Keratinocyte (primary cell): ENCODE results near the gene FBXL14. TPM values are rescaled to one million over a fixed set of nuclear protein-coding genes. Genes with fewer than 3 reads are reported as not detected.

ENCODE experiments used
- DNase-seq: peaks from one replicate; pipeline ENCODE4 v3.0.0-alpha.2; 2011; ENCODE audit warnings: low read depth, missing footprints, low spot score
- FAIRE-seq: peaks from 2 replicates; lab custom pipeline; 2011; peaks lifted over from hg19 to GRCh38; lab: Jason Lieb, UNC
- H2AFZ ChIP-seq: 2 replicates; pipeline ENCODE4 v1.6.0; 2012; ENCODE audit warnings: low read length, control low read depth, inconsistent platforms; ENCODE audit not compliant: control insufficient read depth
- H3K27ac ChIP-seq: 2 replicates; pipeline ENCODE4 v1.5.1; 2011; ENCODE audit warnings: low read length; ENCODE audit not compliant: control insufficient read depth, insufficient read depth
- H3K27me3 ChIP-seq: 3 replicates; pipeline ENCODE4 v1.6.0; 2011; ENCODE audit warnings: low read length; ENCODE audit not compliant: control insufficient read depth, insufficient read depth; ENCODE audit errors: extremely low read depth
- H3K36me3 ChIP-seq, 2 experiments: 2 replicates in 1 of 2; 3 replicates in 1 of 2; pipeline ENCODE4 v1.5.1; 2011; ENCODE audit warnings: low read length in 2 of 2, mild to moderate bottlenecking in 1 of 2; ENCODE audit not compliant: control insufficient read depth in 2 of 2, insufficient read depth in 2 of 2; ENCODE audit errors: extremely low read depth in 1 of 2
- H3K4me1 ChIP-seq: 3 replicates; pipeline ENCODE4 v1.5.1; 2011; ENCODE audit warnings: low read length; ENCODE audit not compliant: control insufficient read depth, insufficient read depth; ENCODE audit errors: extremely low read depth
- H3K4me2 ChIP-seq: 3 replicates; pipeline ENCODE4 v1.6.0; 2011; ENCODE audit warnings: low read depth, low read length; ENCODE audit not compliant: control insufficient read depth, insufficient read depth; ENCODE audit errors: extremely low read depth
- H3K4me3 ChIP-seq, 3 experiments: fragments of 200-600 bp in 1 of 3; sonication (generic) in 1 of 3; 2 replicates in 2 of 3; 3 replicates in 1 of 3; pipeline ENCODE4 v1.5.1; 2011 to 2016; ENCODE audit warnings: low read length in 3 of 3, mild to moderate bottlenecking in 3 of 3, control low read depth in 2 of 3, inconsistent platforms in 1 of 3, low read depth in 1 of 3, mixed read lengths in 1 of 3, mixed run types in 1 of 3, moderate library complexity in 1 of 3; ENCODE audit not compliant: control insufficient read depth in 2 of 3, insufficient read depth in 2 of 3; ENCODE audit errors: extremely low read depth in 1 of 3
- H3K79me2 ChIP-seq: 2 replicates; pipeline ENCODE4 v1.6.0; 2012; ENCODE audit warnings: low read length; ENCODE audit not compliant: control insufficient read depth, insufficient read depth
- H3K9ac ChIP-seq: 3 replicates; pipeline ENCODE4 v1.6.0; 2011; ENCODE audit warnings: low read length; ENCODE audit not compliant: control insufficient read depth, insufficient read depth; ENCODE audit errors: extremely low read depth
- H3K9me1 ChIP-seq: 3 replicates; pipeline ENCODE4 v1.6.0; 2011; ENCODE audit warnings: low read length; ENCODE audit not compliant: control insufficient read depth, insufficient read depth; ENCODE audit errors: extremely low read depth
- H3K9me3 ChIP-seq: 2 replicates; pipeline ENCODE4 v1.5.1; 2012; ENCODE audit warnings: low read depth, low read length; ENCODE audit not compliant: control insufficient read depth
- H4K20me1 ChIP-seq: 3 replicates; pipeline ENCODE4 v1.6.0; 2011; ENCODE audit warnings: low read length; ENCODE audit not compliant: control insufficient read depth, insufficient read depth; ENCODE audit errors: extremely low read depth
- CTCF ChIP-seq, 3 experiments: IDR thresholded peaks in 1 of 3; conservative IDR thresholded peaks in 1 of 3; optimal IDR thresholded peaks in 1 of 3; 2 replicates in 2 of 3; 3 replicates in 1 of 3; pipeline versions ENCODE3 to v1.5.1; 2011; ENCODE audit warnings: low read length in 3 of 3, mild to moderate bottlenecking in 3 of 3, moderate library complexity in 2 of 3, control low read depth in 1 of 3, inconsistent platforms in 1 of 3; ENCODE audit not compliant: insufficient read depth in 2 of 3; ENCODE audit errors: extremely low read depth in 1 of 3
- EZH2 ChIP-seq: IDR thresholded peaks from one replicate; pipeline ENCODE4 v1.6.1; 2012; ENCODE audit warnings: inconsistent platforms, mild to moderate bottlenecking, low read length, moderate library complexity
- dilution Hi-C: fragments of 300-500 bp; cut with MboI; formaldehyde crosslinking; loops from one replicate; pipeline ENCODE4 v1.7.0; 2020; ENCODE audit warnings: low sequenced_read_pairs; ENCODE audit not compliant: extremely low pct_ligation_motif_present
- polyA plus RNA-seq, 5 experiments: library from polyadenylated mRNA; depleted of rRNA in 3 of 5; stranded (reverse) in 3 of 5; stranded (forward) in 1 of 5; unstranded in 1 of 5; fragments of >200 nt; gene quantifications; 1 replicate in 1 of 5; 2 replicates in 3 of 5; 3 replicates in 1 of 5; pipeline versions ENCODE4 v1.2.1 to v1.2.3, GENCODE V29; 2011 to 2012; ENCODE audit warnings: missing spikeins in 2 of 5, low read depth in 1 of 5, low replicate concordance in 1 of 5

FBXL14 gene
- polyA plus RNA-seq, 1 donor (not counting 4 experiments of a cell fraction or from before 2014, with no cell fraction given) = 1.8 TPM

- H3K9me1 ChIP-seq = peaks cover 3% of the 10 kb centered on the region
- no peaks in the 10 kb centered on the region for H3K27me3 ChIP-seq
- peak overlapping the region; percentile 18 for H3K9ac ChIP-seq
- dilution Hi-C loops = no loop called here
- no peak overlapping the region for H2AFZ ChIP-seq
- H3K27ac ChIP-seq = no peak overlapping the region
- H3K4me3 ChIP-seq = peak overlapping the region in 2 of 3 experiments; percentile 1 to 2
- TF ChIP-seq EZH2 = no peak
- TF ChIP-seq CTCF (optimal IDR thresholded peaks at IDR 0.05 in 1 of 3, IDR thresholded peaks at IDR 0.05 in 1 of 3, conservative IDR thresholded peaks at IDR 0.05 in 1 of 3; ENCODE audit: extremely low read depth in 1 of 3, insufficient read depth in 2 of 3, low read length in 3 of 3) = no peak
- no peaks in the 10 kb centered on the region for H3K9me3 ChIP-seq
- peaks cover 29% of the 10 kb centered on the region for H3K79me2 ChIP-seq
- DNase-seq = no peak
- peak overlapping the region; percentile 73 for H3K4me2 ChIP-seq
- FAIRE-seq = no peak
- H3K36me3 ChIP-seq = no peaks in the 10 kb centered on the region
- H4K20me1 ChIP-seq = peaks cover 9% of the 10 kb centered on the region
- peaks cover 53% of the 10 kb centered on the region for H3K4me1 ChIP-seq
These were observed 2.8 kb downstream of the FBXL14 start for GRCh38 chr12:1591543-1591942.

GRCh38 chr12:1591034-1591433, 3.3 kb downstream of the FBXL14 start:
- H3K27ac ChIP-seq = no peak overlapping the region
- peaks cover 9% of the 10 kb centered on the region for H4K20me1 ChIP-seq
- no peak for FAIRE-seq
- H3K36me3 ChIP-seq = no peaks in the 10 kb centered on the region
- H3K27me3 ChIP-seq = no peaks in the 10 kb centered on the region
- no peak overlapping the region for H3K9ac ChIP-seq
- dilution Hi-C loops = no loop called here
- TF ChIP-seq EZH2 (no peak), CTCF (optimal IDR thresholded peaks at IDR 0.05 in 1 of 3, IDR thresholded peaks at IDR 0.05 in 1 of 3, conservative IDR thresholded peaks at IDR 0.05 in 1 of 3; ENCODE audit: extremely low read depth in 1 of 3, insufficient read depth in 2 of 3, low read length in 3 of 3) (peak in 1 of 3 experiments; percentile 20)
- peaks cover 53% of the 10 kb centered on the region for H3K4me1 ChIP-seq
- H3K79me2 ChIP-seq = peaks cover 30% of the 10 kb centered on the region
- H2AFZ ChIP-seq = no peak overlapping the region
- peak; percentile 38 for DNase-seq
- peaks cover 3% of the 10 kb centered on the region for H3K9me1 ChIP-seq
- H3K4me2 ChIP-seq = peak overlapping the region; percentile 73
- no peaks in the 10 kb centered on the region for H3K9me3 ChIP-seq
- no peak overlapping the region for H3K4me3 ChIP-seq
